Keratinocyte (primary cell): ENCODE results near the gene WNT3.

Experiments
- EZH2 ChIP-seq: IDR thresholded peaks from one replicate; pipeline ENCODE4 v1.6.1; 2012; ENCODE audit warnings: inconsistent platforms, mild to moderate bottlenecking, low read length, moderate library complexity
- TF ChIP-seq, protein P1 (sequence below), 3 experiments: IDR thresholded peaks in 1 of 3; conservative IDR thresholded peaks in 1 of 3; optimal IDR thresholded peaks in 1 of 3; 2 replicates in 2 of 3; 3 replicates in 1 of 3; pipeline versions ENCODE3 to v1.5.1; 2011; ENCODE audit warnings: low read length in 3 of 3, mild to moderate bottlenecking in 3 of 3, moderate library complexity in 2 of 3, control low read depth in 1 of 3, inconsistent platforms in 1 of 3; ENCODE audit not compliant: insufficient read depth in 2 of 3; ENCODE audit errors: extremely low read depth in 1 of 3

DNA sequence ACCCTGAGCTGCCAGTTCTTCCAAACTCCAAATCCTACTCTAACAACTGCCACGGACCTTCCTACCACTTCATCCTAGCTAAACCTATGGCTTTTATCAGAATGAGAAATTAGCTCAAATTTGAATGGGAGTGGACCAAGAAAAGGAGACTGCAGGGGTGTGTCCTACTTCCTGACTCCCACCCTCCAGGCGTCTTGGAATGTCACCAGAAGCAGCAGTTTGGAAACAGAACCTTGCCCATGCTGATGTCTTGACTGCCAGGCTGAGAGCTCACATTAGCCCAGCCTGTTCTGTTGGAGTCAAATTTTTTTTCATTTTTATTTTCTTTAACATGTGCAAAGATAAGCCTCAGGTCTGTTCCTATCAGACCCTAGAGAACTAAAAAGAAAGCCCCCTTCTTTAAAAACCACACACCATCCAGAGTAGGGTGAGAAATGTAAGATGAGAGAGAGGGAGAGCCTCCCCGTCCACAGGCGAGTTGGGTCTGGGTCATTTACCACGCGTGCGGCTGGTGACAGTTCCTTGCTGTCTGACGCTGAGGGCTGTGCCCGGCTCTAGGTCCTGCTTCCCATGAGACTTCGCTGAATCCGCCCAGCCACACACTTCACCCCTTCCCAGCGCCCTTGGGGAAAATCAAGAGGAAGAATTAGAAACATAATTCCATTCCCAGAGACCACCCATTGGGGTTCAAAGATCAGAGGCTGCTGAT, 54.3 kb downstream of the WNT3 start:
- TF ChIP-seq, protein P1, sequence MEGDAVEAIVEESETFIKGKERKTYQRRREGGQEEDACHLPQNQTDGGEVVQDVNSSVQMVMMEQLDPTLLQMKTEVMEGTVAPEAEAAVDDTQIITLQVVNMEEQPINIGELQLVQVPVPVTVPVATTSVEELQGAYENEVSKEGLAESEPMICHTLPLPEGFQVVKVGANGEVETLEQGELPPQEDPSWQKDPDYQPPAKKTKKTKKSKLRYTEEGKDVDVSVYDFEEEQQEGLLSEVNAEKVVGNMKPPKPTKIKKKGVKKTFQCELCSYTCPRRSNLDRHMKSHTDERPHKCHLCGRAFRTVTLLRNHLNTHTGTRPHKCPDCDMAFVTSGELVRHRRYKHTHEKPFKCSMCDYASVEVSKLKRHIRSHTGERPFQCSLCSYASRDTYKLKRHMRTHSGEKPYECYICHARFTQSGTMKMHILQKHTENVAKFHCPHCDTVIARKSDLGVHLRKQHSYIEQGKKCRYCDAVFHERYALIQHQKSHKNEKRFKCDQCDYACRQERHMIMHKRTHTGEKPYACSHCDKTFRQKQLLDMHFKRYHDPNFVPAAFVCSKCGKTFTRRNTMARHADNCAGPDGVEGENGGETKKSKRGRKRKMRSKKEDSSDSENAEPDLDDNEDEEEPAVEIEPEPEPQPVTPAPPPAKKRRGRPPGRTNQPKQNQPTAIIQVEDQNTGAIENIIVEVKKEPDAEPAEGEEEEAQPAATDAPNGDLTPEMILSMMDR (optimal IDR thresholded peaks at IDR 0.05 in 1 of 3, IDR thresholded peaks at IDR 0.05 in 1 of 3, conservative IDR thresholded peaks at IDR 0.05 in 1 of 3; ENCODE audit: extremely low read depth in 1 of 3, insufficient read depth in 2 of 3, low read length in 3 of 3) = no peak
- TF ChIP-seq EZH2 = no peak
